Osteocyte (in vitro differentiated cells): ENCODE data around the gene GALNT7. TPM values are rescaled to one million over a fixed set of nuclear protein-coding genes. Genes with fewer than 3 reads are reported as not detected.

Experiments used
- DNase-seq: peaks from one replicate; pipeline ENCODE4 v3.0.0; 2021; ENCODE audit warnings: mixed read lengths; ENCODE audit not compliant: unreplicated experiment; ENCODE audit errors: extremely low spot score
- H3K27ac Mint-ChIP-seq: one replicate; pipeline ENCODE4 v1.8.0; 2021; ENCODE audit warnings: mild to moderate bottlenecking, mixed read lengths; ENCODE audit not compliant: unreplicated experiment
- H3K27me3 Mint-ChIP-seq: one replicate; pipeline ENCODE4 v1.8.0; 2021; ENCODE audit warnings: mixed read lengths; ENCODE audit not compliant: unreplicated experiment
- H3K36me3 Mint-ChIP-seq: one replicate; pipeline ENCODE4 v1.8.0; 2021; ENCODE audit warnings: mixed read lengths; ENCODE audit not compliant: unreplicated experiment
- H3K4me1 Mint-ChIP-seq: one replicate; pipeline ENCODE4 v1.8.0; 2021; ENCODE audit warnings: mixed read lengths; ENCODE audit not compliant: unreplicated experiment
- H3K4me3 Mint-ChIP-seq: one replicate; pipeline ENCODE4 v1.8.0; 2021; ENCODE audit warnings: mild to moderate bottlenecking, moderate library complexity, mixed read lengths; ENCODE audit not compliant: unreplicated experiment
- H3K9me3 Mint-ChIP-seq: one replicate; pipeline ENCODE4 v1.8.0; 2021; ENCODE audit warnings: mixed read lengths; ENCODE audit not compliant: unreplicated experiment
- total RNA-seq: library from RNA; stranded (reverse); gene quantifications from 2 replicates; pipeline ENCODE4 v1.2.1, GENCODE V29; 2021
- TF ChIP-seq, protein P1 (sequence below): fragments of 200-600 bp; sonication (generic); IDR thresholded peaks from 2 replicates; pipeline ENCODE4 v1.5.0; 2021; ENCODE audit warnings: antibody characterized with exemption, mild to moderate bottlenecking, moderate library complexity

Gene GALNT7
- total RNA-seq, 1 donor from 2014 or later: 38.5 TPM

DNA sequence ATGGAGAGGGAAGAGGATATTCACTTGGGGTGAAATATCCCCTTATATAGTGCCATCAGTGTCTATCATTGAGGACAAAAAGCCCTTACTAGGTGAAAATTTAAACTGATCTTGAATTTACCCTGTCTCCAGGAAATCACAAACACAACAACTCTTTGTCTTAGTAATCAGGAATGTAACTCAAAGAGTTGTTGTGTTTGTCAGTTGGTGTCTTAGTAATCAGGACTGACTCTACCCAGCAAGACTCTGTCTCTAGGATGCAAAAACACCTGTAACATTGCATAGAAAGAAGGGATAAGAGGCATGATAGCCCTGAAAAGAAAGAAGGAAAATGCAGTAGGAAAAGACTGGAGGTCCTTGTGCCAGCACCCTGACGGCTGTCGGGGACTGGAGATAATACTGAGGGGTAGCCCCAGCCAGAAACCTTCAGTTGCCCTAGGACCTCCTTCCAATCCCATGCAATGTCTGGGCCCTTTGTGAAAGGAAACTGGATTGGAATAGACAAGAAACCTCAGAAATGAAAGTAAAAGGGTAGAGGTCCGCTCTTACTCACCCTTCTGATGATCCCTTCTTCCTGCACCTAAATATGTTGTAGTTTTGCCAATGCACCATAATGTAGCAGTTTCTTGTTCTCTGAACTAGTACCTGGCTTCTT lies 120.2 kb downstream of the GALNT7 start:
- Mint-ChIP-seq H3K27me3 (no peaks in the 10 kb centered on the region), H3K9me3 (peaks cover 7% of the 10 kb centered on the region), H3K36me3 (peaks cover 11% of the 10 kb centered on the region), H3K4me3 (no peak overlapping the region), H3K27ac (no peak overlapping the region), H3K4me1 (peaks cover 3% of the 10 kb centered on the region)
- TF ChIP-seq, protein P1, sequence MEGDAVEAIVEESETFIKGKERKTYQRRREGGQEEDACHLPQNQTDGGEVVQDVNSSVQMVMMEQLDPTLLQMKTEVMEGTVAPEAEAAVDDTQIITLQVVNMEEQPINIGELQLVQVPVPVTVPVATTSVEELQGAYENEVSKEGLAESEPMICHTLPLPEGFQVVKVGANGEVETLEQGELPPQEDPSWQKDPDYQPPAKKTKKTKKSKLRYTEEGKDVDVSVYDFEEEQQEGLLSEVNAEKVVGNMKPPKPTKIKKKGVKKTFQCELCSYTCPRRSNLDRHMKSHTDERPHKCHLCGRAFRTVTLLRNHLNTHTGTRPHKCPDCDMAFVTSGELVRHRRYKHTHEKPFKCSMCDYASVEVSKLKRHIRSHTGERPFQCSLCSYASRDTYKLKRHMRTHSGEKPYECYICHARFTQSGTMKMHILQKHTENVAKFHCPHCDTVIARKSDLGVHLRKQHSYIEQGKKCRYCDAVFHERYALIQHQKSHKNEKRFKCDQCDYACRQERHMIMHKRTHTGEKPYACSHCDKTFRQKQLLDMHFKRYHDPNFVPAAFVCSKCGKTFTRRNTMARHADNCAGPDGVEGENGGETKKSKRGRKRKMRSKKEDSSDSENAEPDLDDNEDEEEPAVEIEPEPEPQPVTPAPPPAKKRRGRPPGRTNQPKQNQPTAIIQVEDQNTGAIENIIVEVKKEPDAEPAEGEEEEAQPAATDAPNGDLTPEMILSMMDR: no peak
- no peak for DNase-seq

DNA sequence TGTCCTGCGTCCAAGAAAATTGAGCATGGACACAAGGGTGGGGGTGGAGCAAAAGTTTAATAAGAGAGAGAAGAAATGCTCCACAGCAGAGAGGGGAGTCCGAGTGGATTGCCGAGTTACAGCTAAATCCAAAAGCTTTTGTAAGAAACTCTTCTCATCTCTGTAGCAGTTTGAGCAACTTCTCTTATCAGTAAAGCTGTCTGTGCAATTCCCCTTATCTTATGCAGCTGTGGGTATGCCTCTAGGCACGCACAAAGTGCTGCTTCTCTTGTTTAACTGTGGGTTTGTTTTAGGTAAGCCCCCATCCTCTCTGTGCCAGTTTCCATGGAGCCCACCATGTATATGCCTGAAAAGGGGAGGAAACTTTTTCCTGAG lies 120.7 kb downstream of the GALNT7 start:
- peaks cover 11% of the 10 kb centered on the region for H3K36me3 Mint-ChIP-seq
- H3K27ac Mint-ChIP-seq: no peak overlapping the region
- peaks cover 3% of the 10 kb centered on the region for H3K4me1 Mint-ChIP-seq
- no peak overlapping the region for H3K4me3 Mint-ChIP-seq
- H3K27me3 Mint-ChIP-seq: no peaks in the 10 kb centered on the region
- H3K9me3 Mint-ChIP-seq: peaks cover 7% of the 10 kb centered on the region
- no peak for DNase-seq
- TF ChIP-seq, protein P1: no peak

DNA sequence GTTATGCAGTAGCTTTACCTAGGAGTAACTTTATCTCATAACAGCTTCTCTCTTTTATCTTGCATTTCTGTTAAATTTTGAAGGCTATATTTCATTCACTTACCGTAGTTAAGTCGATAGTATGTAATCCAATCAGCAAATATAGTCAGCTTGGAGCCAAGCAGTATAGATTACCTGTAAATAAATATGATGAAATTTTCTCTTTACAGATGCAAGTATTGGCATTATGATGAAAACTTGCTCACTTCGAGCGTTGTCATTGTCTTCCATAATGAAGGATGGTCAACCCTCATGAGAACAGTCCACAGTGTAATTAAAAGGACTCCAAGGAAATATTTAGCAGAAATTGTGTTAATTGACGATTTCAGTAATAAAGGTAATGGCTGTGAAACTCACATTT lies 123.3 kb downstream of the GALNT7 start:
- H3K27me3 Mint-ChIP-seq: no peaks in the 10 kb centered on the region
- no peaks in the 10 kb centered on the region for H3K36me3 Mint-ChIP-seq
- no peaks in the 10 kb centered on the region for H3K9me3 Mint-ChIP-seq
- peaks cover 3% of the 10 kb centered on the region for H3K4me1 Mint-ChIP-seq
- no peak overlapping the region for H3K4me3 Mint-ChIP-seq
- TF ChIP-seq, protein P1: no peak
- DNase-seq: no peak
- H3K27ac Mint-ChIP-seq: no peak overlapping the region

DNA sequence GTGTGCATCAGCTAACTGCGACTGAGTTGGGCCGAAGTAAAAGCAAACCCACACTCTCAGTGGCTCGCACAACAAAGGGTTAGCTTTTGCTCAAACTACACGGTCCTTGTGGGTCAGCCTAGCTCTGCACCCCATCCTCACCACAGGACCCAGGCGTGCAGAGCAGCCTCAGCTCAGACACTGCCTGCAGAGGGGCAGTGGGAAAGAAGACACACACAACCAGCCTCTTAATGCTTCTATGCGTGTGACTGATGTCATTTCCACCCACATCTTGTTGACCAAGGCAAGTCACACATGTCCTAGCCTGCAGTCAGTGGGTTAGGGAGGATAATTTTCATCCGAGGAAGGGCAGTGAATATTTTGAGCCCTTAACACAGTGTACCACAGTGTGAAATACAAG lies 125.1 kb downstream of the GALNT7 start:
- DNase-seq: no peak
- H3K9me3 Mint-ChIP-seq: no peaks in the 10 kb centered on the region
- H3K36me3 Mint-ChIP-seq: no peaks in the 10 kb centered on the region
- TF ChIP-seq, protein P1: no peak
- H3K4me3 Mint-ChIP-seq: no peak overlapping the region
- H3K27me3 Mint-ChIP-seq: no peaks in the 10 kb centered on the region
- no peaks in the 10 kb centered on the region for H3K4me1 Mint-ChIP-seq
- H3K27ac Mint-ChIP-seq: no peak overlapping the region

DNA sequence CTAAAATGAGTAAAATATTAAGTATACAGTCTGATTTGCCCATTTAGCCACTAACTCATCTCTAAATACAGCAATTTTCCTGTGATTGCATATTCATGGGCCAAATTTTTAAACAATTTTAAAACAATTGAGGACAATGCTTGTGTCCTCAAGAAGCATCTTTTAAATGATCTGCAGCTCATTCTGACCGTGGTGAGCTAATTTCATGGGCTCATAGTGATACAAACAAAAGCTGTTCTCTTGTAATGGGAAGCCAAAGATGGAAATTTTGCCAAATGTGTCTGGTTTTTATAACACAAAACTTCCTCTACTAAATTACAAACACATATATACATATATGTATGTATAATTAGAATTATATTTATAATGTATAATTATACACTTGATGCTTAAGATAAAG lies 125.8 kb downstream of the GALNT7 start:
- TF ChIP-seq, protein P1: no peak
- Mint-ChIP-seq H3K36me3 (no peaks in the 10 kb centered on the region), H3K27ac (no peak overlapping the region), H3K4me3 (no peak overlapping the region), H3K27me3 (no peaks in the 10 kb centered on the region), H3K9me3 (no peaks in the 10 kb centered on the region), H3K4me1 (no peaks in the 10 kb centered on the region)
- no peak for DNase-seq
